ENCODE data around the gene AP1M2. TPM values are rescaled to one million over a fixed set of nuclear protein-coding genes. Genes with fewer than 3 reads are reported as not detected.
"Not testable (repeated sequence)": the region's sequence is repeated elsewhere in the genome, so short reads cannot be mapped to it uniquely, and the experiment has no call there.

AP1M2 gene
- total and polyA plus RNA-seq, 4 donors = 0.05 to 15.0 TPM; not detected in 2

GRCh38 chr19:10586396-10586795 lies 716 bp downstream of the AP1M2 start:
- WGBS, 2 donors = 63 to 81% methylated on average over 6 of the region's 6 CpGs

GRCh38 chr19:10583036-10583776 lies 3.9 kb downstream of the AP1M2 start:
- 81 to 85% methylated on average over 9 of the region's 9 CpGs for WGBS, 2 donors
- intact Hi-C loops (cut with DNase I) = loop anchor here in 1 of 2 donors (5.0 kb wide), 1 partner anchor 114 kb away; no protein-coding TSS in a partner anchor
- no peak for ATAC-seq (ENCODE audit: low FRiP score)

More at GRCh38 chr19:10586396-10586795, 716 bp downstream of the AP1M2 start:
- H3K27ac ChIP-seq (ENCODE audit: low read depth in 1 of 2, low read length in 2 of 2) = no peak overlapping the region
- DNase-seq (no peak), ATAC-seq (ENCODE audit: low FRiP score) (no peak)
- intact Hi-C loops (cut with DNase I) = no loop called here
- H3K9me3 ChIP-seq (ENCODE audit: control insufficient read depth, low read length) = no peaks in the 10 kb centered on the region
- no peaks in the 10 kb centered on the region for H3K27me3 ChIP-seq (ENCODE audit: control insufficient read depth in 1 of 2, insufficient read depth in 2 of 2, low read length in 1 of 2)
- no peaks in the 10 kb centered on the region for H3K4me1 ChIP-seq (ENCODE audit: control insufficient read depth in 1 of 2, insufficient read depth in 2 of 2, low read length in 2 of 2)
- no peak overlapping the region for H3K4me3 ChIP-seq (ENCODE audit: low read length in 2 of 2)
- no peaks in the 10 kb centered on the region for H3K36me3 ChIP-seq (ENCODE audit: control insufficient read depth in 1 of 2, insufficient read depth in 2 of 2, low read length in 1 of 2)

GRCh38 chr19:10582091-10582490 lies 5.0 kb downstream of the AP1M2 start:
- DNase-seq = no peak
- 84 to 87% methylated on average over 13 of the region's 13 CpGs for WGBS, 2 donors
- Histone ChIP-seq H3K27me3 (ENCODE audit: control insufficient read depth in 1 of 2, insufficient read depth in 2 of 2, low read length in 1 of 2) (no peaks in the 10 kb centered on the region), H3K4me3 (ENCODE audit: low read length in 2 of 2) (no peak overlapping the region), H3K9me3 (ENCODE audit: control insufficient read depth, low read length) (no peaks in the 10 kb centered on the region), H3K36me3 (ENCODE audit: control insufficient read depth in 1 of 2, insufficient read depth in 2 of 2, low read length in 1 of 2) (no peaks in the 10 kb centered on the region), H3K27ac (ENCODE audit: low read depth in 1 of 2, low read length in 2 of 2) (no peak overlapping the region), H3K4me1 (ENCODE audit: control insufficient read depth in 1 of 2, insufficient read depth in 2 of 2, low read length in 2 of 2) (no peaks in the 10 kb centered on the region)
- intact Hi-C loops (cut with DNase I) = loop anchor here in 1 of 2 donors (5.0 kb wide), 1 partner anchor 115 kb away; no protein-coding TSS in a partner anchor
- ATAC-seq (ENCODE audit: low FRiP score) = no peak

More at GRCh38 chr19:10583036-10583776, 3.9 kb downstream of the AP1M2 start:
- Histone ChIP-seq H3K4me1 (ENCODE audit: control insufficient read depth in 1 of 2, insufficient read depth in 2 of 2, low read length in 2 of 2) (no peaks in the 10 kb centered on the region), H3K4me3 (ENCODE audit: low read length in 2 of 2) (no peak overlapping the region), H3K27me3 (ENCODE audit: control insufficient read depth in 1 of 2, insufficient read depth in 2 of 2, low read length in 1 of 2) (no peaks in the 10 kb centered on the region), H3K9me3 (ENCODE audit: control insufficient read depth, low read length) (no peaks in the 10 kb centered on the region), H3K27ac (ENCODE audit: low read depth in 1 of 2, low read length in 2 of 2) (no peak overlapping the region), H3K36me3 (ENCODE audit: control insufficient read depth in 1 of 2, insufficient read depth in 2 of 2, low read length in 1 of 2) (no peaks in the 10 kb centered on the region)
- no peak for DNase-seq

DNA sequence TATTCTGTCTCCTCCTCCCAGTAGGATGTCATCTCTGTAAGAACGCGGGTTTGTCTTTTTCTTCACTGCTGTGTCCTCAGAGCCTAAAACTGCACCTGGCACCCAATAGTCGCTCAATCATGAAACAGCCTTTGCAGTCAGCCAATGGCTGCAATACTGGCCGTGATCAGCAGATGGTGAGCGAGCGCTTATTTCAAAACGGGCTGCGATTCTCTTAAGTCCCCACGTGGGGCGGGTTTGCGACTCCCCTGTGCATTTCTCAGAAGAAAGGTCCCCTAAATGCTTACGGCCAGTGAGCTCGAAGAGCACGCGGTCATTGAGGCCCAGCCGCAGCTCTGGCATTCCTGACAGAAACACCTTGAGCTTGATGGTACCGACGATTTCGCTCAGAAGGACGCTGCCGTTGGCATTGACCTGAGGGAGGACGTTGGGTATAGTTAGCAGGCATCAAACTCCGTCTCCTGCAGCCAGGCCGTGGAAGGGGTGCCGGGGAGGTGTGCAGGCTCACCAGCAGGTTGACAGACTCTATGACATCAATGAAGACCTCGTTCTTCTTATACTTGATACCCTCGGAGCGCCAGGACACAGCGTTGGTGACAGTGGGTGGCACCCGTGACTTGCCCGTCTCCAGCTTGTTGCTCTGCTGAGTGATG lies 6.0 kb downstream of the AP1M2 start:
- Histone ChIP-seq H3K4me3 (ENCODE audit: low read length in 2 of 2) (no peak overlapping the region), H3K4me1 (ENCODE audit: control insufficient read depth in 1 of 2, insufficient read depth in 2 of 2, low read length in 2 of 2) (no peaks in the 10 kb centered on the region), H3K27ac (ENCODE audit: low read depth in 1 of 2, low read length in 2 of 2) (no peak overlapping the region), H3K27me3 (ENCODE audit: control insufficient read depth in 1 of 2, insufficient read depth in 2 of 2, low read length in 1 of 2) (no peaks in the 10 kb centered on the region), H3K36me3 (ENCODE audit: control insufficient read depth in 1 of 2, insufficient read depth in 2 of 2, low read length in 1 of 2) (no peaks in the 10 kb centered on the region), H3K9me3 (ENCODE audit: control insufficient read depth, low read length) (no peaks in the 10 kb centered on the region)
- WGBS, 2 donors = 17 to 19% methylated on average over 31 of the region's 31 CpGs
- peak; percentile 89 to 95 for DNase-seq
- peak; percentile 94 for ATAC-seq (ENCODE audit: low FRiP score)
- intact Hi-C loops (cut with DNase I) = loop anchor here (1.0 to 5.0 kb wide), 4 partner anchors 63 to 118 kb away; no protein-coding TSS in a partner anchor

DNA sequence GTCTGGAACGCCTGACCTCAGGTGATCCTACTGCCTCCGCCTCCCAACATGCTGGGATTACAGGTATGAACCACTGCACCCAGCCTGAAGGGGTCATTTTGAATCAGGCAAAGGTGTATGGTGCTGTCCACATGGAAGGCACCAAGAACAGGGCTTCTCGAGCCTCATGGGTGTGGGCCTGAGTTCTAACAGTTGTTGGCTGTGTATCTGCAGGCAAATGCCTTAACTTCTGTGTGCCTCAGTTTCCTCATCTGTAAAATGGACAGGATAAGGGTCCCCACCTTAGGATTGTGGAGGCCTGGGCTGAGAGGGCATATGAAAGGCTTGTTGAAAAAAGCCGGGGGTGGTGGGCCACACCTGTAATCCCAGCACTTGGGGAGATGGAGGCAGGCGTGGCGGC lies 9.2 kb downstream of the AP1M2 start:
- H3K4me1 ChIP-seq (ENCODE audit: control insufficient read depth in 1 of 2, insufficient read depth in 2 of 2, low read length in 2 of 2) = no peaks in the 10 kb centered on the region
- no peak overlapping the region for H3K4me3 ChIP-seq (ENCODE audit: low read length in 2 of 2)
- H3K36me3 ChIP-seq (ENCODE audit: control insufficient read depth in 1 of 2, insufficient read depth in 2 of 2, low read length in 1 of 2) = no peaks in the 10 kb centered on the region
- no peak overlapping the region for H3K27ac ChIP-seq (ENCODE audit: low read depth in 1 of 2, low read length in 2 of 2)
- ATAC-seq (ENCODE audit: low FRiP score) (no peak), DNase-seq (no peak)
- intact Hi-C loops (cut with DNase I) = loop anchor here in 1 of 2 donors (5.0 kb wide), 1 partner anchor 91 kb away; no protein-coding TSS in a partner anchor
- no peaks in the 10 kb centered on the region for H3K9me3 ChIP-seq (ENCODE audit: control insufficient read depth, low read length)
- 75 to 83% methylated on average over 6 of the region's 6 CpGs for WGBS, 2 donors
- H3K27me3 ChIP-seq (ENCODE audit: control insufficient read depth in 1 of 2, insufficient read depth in 2 of 2, low read length in 1 of 2) = no peaks in the 10 kb centered on the region

DNA sequence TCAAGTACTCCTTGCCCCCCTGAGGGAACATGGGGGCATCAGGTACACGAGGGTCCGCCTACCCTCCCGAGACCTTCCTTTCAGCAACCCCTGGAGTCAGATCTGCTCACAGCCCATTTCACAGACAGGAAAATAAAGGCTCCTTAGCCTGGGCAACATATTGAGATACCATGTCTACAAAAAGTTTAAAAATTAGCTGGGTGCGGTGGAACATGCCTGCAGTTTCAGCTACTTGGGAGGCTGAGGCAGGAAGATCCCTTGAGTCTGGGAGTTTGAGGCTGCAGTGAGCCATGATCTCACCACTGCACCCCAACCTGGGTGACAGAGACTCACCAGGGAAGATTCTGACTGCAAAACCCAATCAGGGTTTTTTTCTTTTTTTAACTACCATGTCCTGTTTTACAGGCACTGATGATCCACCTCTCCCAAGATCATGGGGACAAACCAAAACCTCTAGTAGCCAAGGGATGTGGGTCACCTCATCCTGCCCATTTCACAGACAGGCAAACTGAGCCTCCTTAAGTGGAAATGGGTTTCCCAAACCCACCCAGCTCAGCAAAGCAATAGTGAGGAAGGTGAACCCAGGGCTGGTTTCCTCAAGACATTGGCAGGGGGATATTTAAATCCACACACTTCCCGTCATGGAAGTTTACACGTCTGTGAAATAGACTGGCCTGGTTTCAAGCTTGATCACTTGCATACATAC lies 11.9 kb downstream of the AP1M2 start:
- Histone ChIP-seq H3K36me3 (ENCODE audit: control insufficient read depth in 1 of 2, insufficient read depth in 2 of 2, low read length in 1 of 2) (no peaks in the 10 kb centered on the region), H3K9me3 (ENCODE audit: control insufficient read depth, low read length) (no peaks in the 10 kb centered on the region), H3K27ac (ENCODE audit: low read depth in 1 of 2, low read length in 2 of 2) (no peak overlapping the region), H3K4me1 (ENCODE audit: control insufficient read depth in 1 of 2, insufficient read depth in 2 of 2, low read length in 2 of 2) (no peaks in the 10 kb centered on the region), H3K4me3 (ENCODE audit: low read length in 2 of 2) (no peak overlapping the region), H3K27me3 (ENCODE audit: control insufficient read depth in 1 of 2, insufficient read depth in 2 of 2, low read length in 1 of 2) (no peaks in the 10 kb centered on the region)
- intact Hi-C loops (cut with DNase I) = loop anchor here in 1 of 2 donors (5.0 kb wide), 1 partner anchor 88 kb away; no protein-coding TSS in a partner anchor
- DNase-seq (no peak), ATAC-seq (ENCODE audit: low FRiP score) (no peak)
- WGBS, 2 donors = 77% methylated on average over 6 of the region's 6 CpGs

GRCh38 chr19:10574462-10574861 lies 12.7 kb downstream of the AP1M2 start:
- intact Hi-C loops (cut with DNase I) = no loop called here
- 83 to 89% methylated on average over 8 of the region's 8 CpGs for WGBS, 2 donors
- DNase-seq = no peak

GRCh38 chr19:10573793-10574192 lies 13.3 kb downstream of the AP1M2 start:
- intact Hi-C loops (cut with DNase I); H3K27me3 ChIP-seq (ENCODE audit: control insufficient read depth in 1 of 2, insufficient read depth in 2 of 2, low read length in 1 of 2); DNase-seq; H3K4me3 ChIP-seq (ENCODE audit: low read length in 2 of 2); H3K4me1 ChIP-seq (ENCODE audit: control insufficient read depth in 1 of 2, insufficient read depth in 2 of 2, low read length in 2 of 2); H3K36me3 ChIP-seq (ENCODE audit: control insufficient read depth in 1 of 2, insufficient read depth in 2 of 2, low read length in 1 of 2); H3K27ac ChIP-seq (ENCODE audit: low read depth in 1 of 2, low read length in 2 of 2); H3K9me3 ChIP-seq (ENCODE audit: control insufficient read depth, low read length); ATAC-seq (ENCODE audit: low FRiP score): not testable (repeated sequence)
- WGBS, 2 donors = 89 to 93% methylated on average over 6 of the region's 6 CpGs

More at GRCh38 chr19:10574462-10574861, 12.7 kb downstream of the AP1M2 start:
- H3K27me3 ChIP-seq (ENCODE audit: control insufficient read depth in 1 of 2, insufficient read depth in 2 of 2, low read length in 1 of 2) = no peaks in the 10 kb centered on the region
- H3K27ac ChIP-seq (ENCODE audit: low read depth in 1 of 2, low read length in 2 of 2) = no peak overlapping the region
- no peaks in the 10 kb centered on the region for H3K4me1 ChIP-seq (ENCODE audit: control insufficient read depth in 1 of 2, insufficient read depth in 2 of 2, low read length in 2 of 2)
- H3K9me3 ChIP-seq (ENCODE audit: control insufficient read depth, low read length) = no peaks in the 10 kb centered on the region
- no peak overlapping the region for H3K4me3 ChIP-seq (ENCODE audit: low read length in 2 of 2)
- ATAC-seq (ENCODE audit: low FRiP score) = no peak
- no peaks in the 10 kb centered on the region for H3K36me3 ChIP-seq (ENCODE audit: control insufficient read depth in 1 of 2, insufficient read depth in 2 of 2, low read length in 1 of 2)
